Measurements from ENCODE around the gene SLC16A7. TPM values are rescaled to one million over a fixed set of nuclear protein-coding genes. Genes with fewer than 3 reads are reported as not detected.
"Not testable (repeated sequence)": the region's sequence is repeated elsewhere in the genome, so short reads cannot be mapped to it uniquely, and the experiment has no call there.

The SLC16A7 gene
- total and polyA plus RNA-seq, 2 experiments from 2014 or later, result 15.7 to 49.0 TPM

GRCh38 chr12:59744564-59744963 lies 148.7 kb downstream of the SLC16A7 start:
- no peaks in the 10 kb centered on the region for H3K9me2 ChIP-seq (ENCODE audit: insufficient read depth)
- no peak overlapping the region for H3K4me3 ChIP-seq
- H2AFZ ChIP-seq, result no peak overlapping the region
- H3K27me3 ChIP-seq (replicated peaks; ENCODE audit: insufficient read depth), result no peaks in the 10 kb centered on the region
- H3K79me2 ChIP-seq (ENCODE audit: insufficient read depth), result no peaks in the 10 kb centered on the region
- WGBS, 2 experiments (ENCODE audit: low coverage in 1 of 2, low lambda C conversion rate in 2 of 2, missing lambda C conversion rate in 2 of 2), result 97 to 99% methylated on average over 8 of the region's 8 CpGs
- DNase-seq, result no peak
- no peaks in the 10 kb centered on the region for H3K9me3 ChIP-seq (ENCODE audit: low read depth)
- peaks cover 17% of the 10 kb centered on the region for H3K4me1 ChIP-seq (ENCODE audit: insufficient read depth)
- H3F3A ChIP-seq (ENCODE audit: insufficient read depth), result no peaks in the 10 kb centered on the region
- H3K27ac ChIP-seq, result no peak overlapping the region
- in situ Hi-C loops (cut with MboI), result no loop called here
- TF ChIP-seq EZH2 (IDR thresholded peaks at IDR 0.05; ENCODE audit: insufficient read depth, poor library complexity, severe bottlenecking) (no peak), EZH2phosphoT487 (IDR thresholded peaks at IDR 0.05; ENCODE audit: insufficient read depth, low read depth) (no peak)
- no peaks in the 10 kb centered on the region for H3K36me3 ChIP-seq (ENCODE audit: low read depth)
- H3K9ac ChIP-seq, result no peak overlapping the region
- no peaks in the 10 kb centered on the region for H4K20me1 ChIP-seq (ENCODE audit: insufficient read depth)
- no peak overlapping the region for H3K4me2 ChIP-seq (ENCODE audit: unreplicated experiment)

GRCh38 chr12:59751091-59751490 lies 155.3 kb downstream of the SLC16A7 start:
- H4K20me1 ChIP-seq (ENCODE audit: insufficient read depth); H3K9me3 ChIP-seq (ENCODE audit: low read depth); H3K27ac ChIP-seq; H2AFZ ChIP-seq; H3K4me1 ChIP-seq (ENCODE audit: insufficient read depth); in situ Hi-C loops (cut with MboI); H3F3A ChIP-seq (ENCODE audit: insufficient read depth); H3K4me3 ChIP-seq; H3K27me3 ChIP-seq (replicated peaks; ENCODE audit: insufficient read depth); H3K4me2 ChIP-seq (ENCODE audit: unreplicated experiment); DNase-seq; H3K9ac ChIP-seq; H3K79me2 ChIP-seq (ENCODE audit: insufficient read depth); H3K36me3 ChIP-seq (ENCODE audit: low read depth); H3K9me2 ChIP-seq (ENCODE audit: insufficient read depth): not testable (repeated sequence)
- 97% methylated on average over 17 to 19 of the region's 19 CpGs for WGBS, 2 experiments (ENCODE audit: low coverage in 1 of 2, low lambda C conversion rate in 2 of 2, missing lambda C conversion rate in 2 of 2)

GRCh38 chr12:59761542-59761941 lies 165.7 kb downstream of the SLC16A7 start:
- Histone ChIP-seq H3F3A (ENCODE audit: insufficient read depth) (no peaks in the 10 kb centered on the region), H3K9me3 (ENCODE audit: low read depth) (no peaks in the 10 kb centered on the region), H3K4me1 (ENCODE audit: insufficient read depth) (no peaks in the 10 kb centered on the region), H3K4me3 (no peak overlapping the region), H3K36me3 (ENCODE audit: low read depth) (no peaks in the 10 kb centered on the region), H4K20me1 (ENCODE audit: insufficient read depth) (no peaks in the 10 kb centered on the region), H3K9me2 (ENCODE audit: insufficient read depth) (no peaks in the 10 kb centered on the region), H3K27ac (no peak overlapping the region), H3K4me2 (ENCODE audit: unreplicated experiment) (no peak overlapping the region), H3K27me3 (replicated peaks; ENCODE audit: insufficient read depth) (no peaks in the 10 kb centered on the region), H3K9ac (no peak overlapping the region), H3K79me2 (ENCODE audit: insufficient read depth) (no peaks in the 10 kb centered on the region), H2AFZ (no peak overlapping the region)
- TF ChIP-seq EZH2 (IDR thresholded peaks at IDR 0.05; ENCODE audit: insufficient read depth, poor library complexity, severe bottlenecking) (no peak), EZH2phosphoT487 (IDR thresholded peaks at IDR 0.05; ENCODE audit: insufficient read depth, low read depth) (no peak)
- no peak for DNase-seq
- in situ Hi-C loops (cut with MboI), result no loop called here

GRCh38 chr12:59763835-59764234 lies 168.0 kb downstream of the SLC16A7 start:
- Histone ChIP-seq H3K4me3 (no peak overlapping the region), H3K9me2 (ENCODE audit: insufficient read depth) (no peaks in the 10 kb centered on the region), H3K79me2 (ENCODE audit: insufficient read depth) (no peaks in the 10 kb centered on the region), H2AFZ (no peak overlapping the region), H3K4me1 (ENCODE audit: insufficient read depth) (no peaks in the 10 kb centered on the region), H3K9me3 (ENCODE audit: low read depth) (no peaks in the 10 kb centered on the region), H3K4me2 (ENCODE audit: unreplicated experiment) (no peak overlapping the region), H3K27me3 (replicated peaks; ENCODE audit: insufficient read depth) (no peaks in the 10 kb centered on the region), H3K9ac (no peak overlapping the region), H4K20me1 (ENCODE audit: insufficient read depth) (no peaks in the 10 kb centered on the region), H3K27ac (no peak overlapping the region), H3F3A (ENCODE audit: insufficient read depth) (no peaks in the 10 kb centered on the region), H3K36me3 (ENCODE audit: low read depth) (no peaks in the 10 kb centered on the region)
- DNase-seq, result no peak
- no peak for TF ChIP-seq EZH2phosphoT487 (IDR thresholded peaks at IDR 0.05; ENCODE audit: insufficient read depth, low read depth)
- TF ChIP-seq EZH2 (IDR thresholded peaks at IDR 0.05; ENCODE audit: insufficient read depth, poor library complexity, severe bottlenecking), result no peak
- in situ Hi-C loops (cut with MboI), result no loop called here

- no peaks in the 10 kb centered on the region for H3F3A ChIP-seq (ENCODE audit: insufficient read depth)
- H3K27ac ChIP-seq, result no peak overlapping the region
- no peaks in the 10 kb centered on the region for H3K36me3 ChIP-seq (ENCODE audit: low read depth)
- no peaks in the 10 kb centered on the region for H3K4me1 ChIP-seq (ENCODE audit: insufficient read depth)
- DNase-seq, result no peak
- WGBS, 2 experiments (ENCODE audit: low coverage in 1 of 2, low lambda C conversion rate in 2 of 2, missing lambda C conversion rate in 2 of 2), result 63 to 64% methylated on average over 3 of the region's 3 CpGs
- no peak overlapping the region for H3K9ac ChIP-seq
- no peak overlapping the region for H3K4me2 ChIP-seq (ENCODE audit: unreplicated experiment)
- no peaks in the 10 kb centered on the region for H3K9me3 ChIP-seq (ENCODE audit: low read depth)
- no peaks in the 10 kb centered on the region for H3K9me2 ChIP-seq (ENCODE audit: insufficient read depth)
- H3K27me3 ChIP-seq (replicated peaks; ENCODE audit: insufficient read depth), result no peaks in the 10 kb centered on the region
- no peaks in the 10 kb centered on the region for H4K20me1 ChIP-seq (ENCODE audit: insufficient read depth)
- no peak overlapping the region for H3K4me3 ChIP-seq
- no peaks in the 10 kb centered on the region for H3K79me2 ChIP-seq (ENCODE audit: insufficient read depth)
- TF ChIP-seq EZH2phosphoT487 (IDR thresholded peaks at IDR 0.05; ENCODE audit: insufficient read depth, low read depth), result no peak
- no peak for TF ChIP-seq EZH2 (IDR thresholded peaks at IDR 0.05; ENCODE audit: insufficient read depth, poor library complexity, severe bottlenecking)
- in situ Hi-C loops (cut with MboI), result no loop called here
- H2AFZ ChIP-seq, result no peak overlapping the region
These were observed 172.2 kb downstream of the SLC16A7 start for GRCh38 chr12:59768031-59768430.
